ENCODE data around the gene LRRC9. TPM values are rescaled to one million over a fixed set of nuclear protein-coding genes. Genes with fewer than 3 reads are reported as not detected.

Gene LRRC9
- total and polyA plus RNA-seq, 2 donors (not counting 1 experiment from before 2014, with no cell fraction given): not detected

- peaks cover 30% of the 10 kb centered on the region for H3K27me3 Mint-ChIP-seq
- no peaks in the 10 kb centered on the region for H3K36me3 ChIP-seq (replicated peaks in 1 of 2; ENCODE audit: control extremely low read depth in 1 of 2, control insufficient read depth in 1 of 2, extremely low read depth in 1 of 2, insufficient read depth in 2 of 2, low read length in 1 of 2)
- DNase-seq: no peak
- H3K27ac Mint-ChIP-seq: no peak overlapping the region
- H3K9me3 ChIP-seq (ENCODE audit: control extremely low read depth in 1 of 3, control insufficient read depth in 2 of 3, insufficient read depth in 1 of 3, low read length in 2 of 3): peaks cover 0 to 4% (median 0%) of the 10 kb centered on the region in 3 donors
- H3K27ac ChIP-seq (ENCODE audit: low read length in 2 of 2): no peak overlapping the region
- H3K4me1 Mint-ChIP-seq: no peaks in the 10 kb centered on the region
- H3K79me2 ChIP-seq (ENCODE audit: control insufficient read depth, insufficient read depth, low read length): no peaks in the 10 kb centered on the region
- ChIA-PET POLR2A (no interaction called here), CTCF (no interaction called here)
- no peak overlapping the region for H3K4me3 ChIP-seq (ENCODE audit: control extremely low read depth in 1 of 5, extremely low read depth in 1 of 5, insufficient read depth in 1 of 5, low read depth in 2 of 5, low read length in 4 of 5)
- no peak overlapping the region for H2AFZ ChIP-seq (ENCODE audit: insufficient read depth, low read depth, low read length, poor library complexity, severe bottlenecking)
- TF ChIP-seq CTCF (IDR thresholded peaks at IDR 0.05) (peak; percentile 32), EZH2 (IDR thresholded peaks at IDR 0.05; ENCODE audit: borderline replicate concordance, insufficient read depth, low read depth, low read length, poor library complexity, severe bottlenecking) (no peak)
- no peak overlapping the region for H3K4me2 ChIP-seq (replicated peaks; ENCODE audit: low read depth, low read length, poor library complexity, severe bottlenecking)
- H4K20me1 ChIP-seq (ENCODE audit: control insufficient read depth, insufficient read depth, low read length, poor library complexity, severe bottlenecking): no peaks in the 10 kb centered on the region
- H3K4me1 ChIP-seq (ENCODE audit: control insufficient read depth in 2 of 2, insufficient read depth in 2 of 2, low read length in 2 of 2): no peaks in the 10 kb centered on the region
- H3K27me3 ChIP-seq (replicated peaks in 1 of 4; ENCODE audit: control extremely low read depth in 1 of 4, control insufficient read depth in 3 of 4, insufficient read depth in 4 of 4, low read length in 3 of 4): peaks cover 0 to 8% (median 1%) of the 10 kb centered on the region in 4 experiments
- H3K9ac ChIP-seq (ENCODE audit: low read length): no peak overlapping the region
- ATAC-seq (ENCODE audit: low read depth): no peak
- WGBS (ENCODE audit: insufficient coverage): no CpG with 5 or more reads among the region's 1 CpG
- H3K4me3 Mint-ChIP-seq: no peak overlapping the region
- intact Hi-C loops (cut with micrococcal nuclease): no loop called here
- H3K9me3 Mint-ChIP-seq (ENCODE audit: insufficient read depth): no peaks in the 10 kb centered on the region
These were observed 37.0 kb upstream of the LRRC9 start for GRCh38 chr14:59882957-59883356.

- Histone ChIP-seq H3K9me3 (ENCODE audit: control extremely low read depth in 1 of 3, control insufficient read depth in 2 of 3, insufficient read depth in 1 of 3, low read length in 2 of 3) (no peaks in the 10 kb centered on the region), H3K9ac (ENCODE audit: low read length) (no peak overlapping the region), H3K4me2 (replicated peaks; ENCODE audit: low read depth, low read length, poor library complexity, severe bottlenecking) (no peak overlapping the region), H3K27ac (ENCODE audit: low read length in 2 of 2) (no peak overlapping the region), H3K4me3 (ENCODE audit: control extremely low read depth in 1 of 5, extremely low read depth in 1 of 5, insufficient read depth in 1 of 5, low read depth in 2 of 5, low read length in 4 of 5) (no peak overlapping the region), H3K4me1 (ENCODE audit: control insufficient read depth in 2 of 2, insufficient read depth in 2 of 2, low read length in 2 of 2) (no peaks in the 10 kb centered on the region), H2AFZ (ENCODE audit: insufficient read depth, low read depth, low read length, poor library complexity, severe bottlenecking) (no peak overlapping the region), H3K36me3 (replicated peaks in 1 of 2; ENCODE audit: control extremely low read depth in 1 of 2, control insufficient read depth in 1 of 2, extremely low read depth in 1 of 2, insufficient read depth in 2 of 2, low read length in 1 of 2) (no peaks in the 10 kb centered on the region), H3K27me3 (replicated peaks in 1 of 4; ENCODE audit: control extremely low read depth in 1 of 4, control insufficient read depth in 3 of 4, insufficient read depth in 4 of 4, low read length in 3 of 4) (peaks cover 0 to 6% (median 1%) of the 10 kb centered on the region in 4 experiments), H3K79me2 (ENCODE audit: control insufficient read depth, insufficient read depth, low read length) (no peaks in the 10 kb centered on the region), H4K20me1 (ENCODE audit: control insufficient read depth, insufficient read depth, low read length, poor library complexity, severe bottlenecking) (no peaks in the 10 kb centered on the region)
- Mint-ChIP-seq H3K27me3 (peaks cover 19% of the 10 kb centered on the region), H3K4me3 (no peak overlapping the region), H3K4me1 (no peaks in the 10 kb centered on the region), H3K9me3 (ENCODE audit: insufficient read depth) (no peaks in the 10 kb centered on the region), H3K27ac (no peak overlapping the region)
- ChIA-PET CTCF (no interaction called here), POLR2A (no interaction called here)
- intact Hi-C loops (cut with micrococcal nuclease): no loop called here
- 80% methylated on average over 1 of the region's 2 CpGs for WGBS (ENCODE audit: insufficient coverage)
- ATAC-seq (ENCODE audit: low read depth): no peak
- no peak for DNase-seq
- TF ChIP-seq CTCF (IDR thresholded peaks at IDR 0.05): no peak
- TF ChIP-seq EZH2 (IDR thresholded peaks at IDR 0.05; ENCODE audit: borderline replicate concordance, insufficient read depth, low read depth, low read length, poor library complexity, severe bottlenecking): no peak
These were observed 29.3 kb upstream of the LRRC9 start for GRCh38 chr14:59890676-59891075.

All from B cell (primary cell).